TTC549 (cell line): ENCODE data around the gene CAMSAP1.
"Not testable (repeated sequence)": the region's sequence is repeated elsewhere in the genome, so short reads cannot be mapped to it uniquely, and the experiment has no call there.

Experiments used
- FAIRE-seq: peaks from 2 replicates; lab custom pipeline; 2012; peaks lifted over from hg19 to GRCh38; lab: Jason Lieb, UNC

The CAMSAP1 gene, protein sequence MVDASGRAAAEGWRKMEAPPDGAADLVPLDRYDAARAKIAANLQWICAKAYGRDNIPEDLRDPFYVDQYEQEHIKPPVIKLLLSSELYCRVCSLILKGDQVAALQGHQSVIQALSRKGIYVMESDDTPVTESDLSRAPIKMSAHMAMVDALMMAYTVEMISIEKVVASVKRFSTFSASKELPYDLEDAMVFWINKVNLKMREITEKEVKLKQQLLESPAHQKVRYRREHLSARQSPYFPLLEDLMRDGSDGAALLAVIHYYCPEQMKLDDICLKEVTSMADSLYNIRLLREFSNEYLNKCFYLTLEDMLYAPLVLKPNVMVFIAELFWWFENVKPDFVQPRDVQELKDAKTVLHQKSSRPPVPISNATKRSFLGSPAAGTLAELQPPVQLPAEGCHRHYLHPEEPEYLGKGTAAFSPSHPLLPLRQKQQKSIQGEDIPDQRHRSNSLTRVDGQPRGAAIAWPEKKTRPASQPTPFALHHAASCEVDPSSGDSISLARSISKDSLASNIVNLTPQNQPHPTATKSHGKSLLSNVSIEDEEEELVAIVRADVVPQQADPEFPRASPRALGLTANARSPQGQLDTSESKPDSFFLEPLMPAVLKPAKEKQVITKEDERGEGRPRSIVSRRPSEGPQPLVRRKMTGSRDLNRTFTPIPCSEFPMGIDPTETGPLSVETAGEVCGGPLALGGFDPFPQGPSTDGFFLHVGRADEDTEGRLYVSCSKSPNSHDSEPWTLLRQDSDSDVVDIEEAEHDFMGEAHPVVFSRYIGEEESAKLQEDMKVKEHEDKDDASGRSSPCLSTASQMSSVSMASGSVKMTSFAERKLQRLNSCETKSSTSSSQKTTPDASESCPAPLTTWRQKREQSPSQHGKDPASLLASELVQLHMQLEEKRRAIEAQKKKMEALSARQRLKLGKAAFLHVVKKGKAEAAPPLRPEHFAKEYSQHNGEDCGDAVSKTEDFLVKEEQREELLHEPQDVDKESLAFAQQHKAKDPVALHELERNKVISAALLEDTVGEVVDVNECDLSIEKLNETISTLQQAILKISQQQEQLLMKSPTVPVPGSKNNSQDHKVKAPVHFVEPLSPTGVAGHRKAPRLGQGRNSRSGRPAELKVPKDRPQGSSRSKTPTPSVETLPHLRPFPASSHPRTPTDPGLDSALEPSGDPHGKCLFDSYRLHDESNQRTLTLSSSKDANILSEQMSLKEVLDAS (N-terminal part only)

DNA sequence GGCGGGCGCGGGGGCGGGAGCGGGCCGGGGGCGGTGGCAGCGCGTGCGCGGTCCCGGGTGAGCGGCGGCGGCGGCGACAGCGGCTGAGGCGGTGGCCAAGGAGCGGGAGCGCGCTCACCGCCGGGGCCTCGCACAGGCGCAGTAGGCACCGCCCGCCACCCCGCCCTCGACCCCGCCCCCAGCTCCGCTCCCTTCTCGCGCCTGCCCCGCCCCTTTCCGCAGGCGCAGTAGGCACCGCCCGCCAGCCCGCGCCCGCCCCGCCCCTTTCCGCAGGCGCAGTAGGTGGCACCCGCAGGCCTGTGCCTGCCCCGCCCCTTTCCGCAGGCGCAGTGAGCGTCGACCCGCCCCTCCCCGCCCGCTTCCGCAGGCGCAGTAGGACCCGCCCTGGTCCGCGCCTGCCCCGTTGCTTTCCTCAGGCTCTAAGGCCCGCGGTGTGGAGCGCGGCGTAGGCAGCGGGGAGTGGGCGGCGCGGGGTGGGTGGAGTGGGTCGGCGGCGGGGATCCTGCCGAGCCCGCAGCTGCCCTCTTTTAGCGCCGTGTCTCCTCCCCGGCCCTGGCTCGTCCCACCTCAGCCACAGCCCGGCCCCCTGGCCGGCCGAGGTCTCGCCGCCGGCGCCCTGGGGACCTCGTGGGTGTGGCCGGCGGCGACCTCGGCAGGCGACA is at the start of gene CAMSAP1:
Gene CAMSAP1 (minus strand): TSS at position 116 of the 662 bp plus-strand sequence. CDS start 387 bp downstream, outside the sequence.
- FAIRE-seq, result no peak

DNA sequence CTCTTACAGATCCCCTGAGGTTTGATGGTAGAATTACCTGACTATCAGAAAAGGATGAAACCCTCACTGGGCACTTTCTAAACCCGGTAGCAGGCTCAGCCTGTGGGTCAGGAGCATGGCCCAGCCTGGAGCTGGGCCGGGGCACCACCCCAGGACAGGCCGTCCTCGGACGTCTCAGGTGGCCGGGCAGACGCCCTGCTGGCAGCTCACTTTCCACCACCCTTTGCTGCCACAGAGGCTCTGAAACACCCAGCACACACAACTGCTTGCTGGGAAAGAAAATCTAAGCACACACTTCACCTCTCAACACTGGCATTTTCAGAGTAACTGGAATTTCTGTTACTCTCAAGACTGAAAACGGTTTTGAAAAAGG is 49.4 kb upstream of the CAMSAP1 start:
- FAIRE-seq, result no peak

DNA sequence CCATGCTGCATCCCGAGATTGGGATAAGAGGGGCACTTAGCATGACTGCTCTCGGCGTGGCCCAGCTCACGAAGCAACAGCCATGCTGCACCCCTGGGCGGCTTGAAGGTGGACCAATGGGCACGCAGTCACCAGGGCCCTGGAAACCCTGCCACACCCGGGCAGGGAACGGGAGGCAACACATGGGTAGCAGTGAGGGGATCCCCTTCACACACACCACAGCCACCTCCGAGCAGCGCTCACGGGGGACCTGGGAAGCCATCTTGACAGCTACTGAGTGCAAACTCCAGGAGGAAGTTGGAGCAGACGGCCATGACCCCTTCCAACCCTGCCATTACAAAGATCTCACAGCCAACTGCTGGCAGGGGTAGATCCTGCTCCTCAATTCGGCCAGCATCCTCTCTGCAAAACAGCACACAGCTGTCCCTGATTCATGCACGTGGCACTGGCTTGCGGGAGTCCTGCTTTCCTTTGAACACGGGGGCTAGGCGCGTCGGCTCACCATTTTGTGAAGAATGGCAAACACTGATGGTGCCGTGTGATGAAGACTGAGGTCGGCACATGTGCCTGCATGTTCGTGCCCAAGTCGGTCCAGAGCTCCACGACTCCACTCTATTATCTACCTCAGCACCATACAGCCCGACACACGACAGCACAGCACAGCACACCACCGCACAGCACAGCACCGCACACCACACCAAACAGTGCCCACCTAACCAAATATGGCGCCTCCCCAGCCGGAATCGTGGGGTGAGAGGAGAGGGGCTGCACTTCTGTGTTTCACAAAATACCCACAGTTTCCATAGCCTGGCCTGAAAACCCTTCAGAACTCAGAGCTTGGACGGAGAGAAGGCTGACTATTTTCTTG is 48.8 kb upstream of the CAMSAP1 start:
- FAIRE-seq, result no peak

DNA sequence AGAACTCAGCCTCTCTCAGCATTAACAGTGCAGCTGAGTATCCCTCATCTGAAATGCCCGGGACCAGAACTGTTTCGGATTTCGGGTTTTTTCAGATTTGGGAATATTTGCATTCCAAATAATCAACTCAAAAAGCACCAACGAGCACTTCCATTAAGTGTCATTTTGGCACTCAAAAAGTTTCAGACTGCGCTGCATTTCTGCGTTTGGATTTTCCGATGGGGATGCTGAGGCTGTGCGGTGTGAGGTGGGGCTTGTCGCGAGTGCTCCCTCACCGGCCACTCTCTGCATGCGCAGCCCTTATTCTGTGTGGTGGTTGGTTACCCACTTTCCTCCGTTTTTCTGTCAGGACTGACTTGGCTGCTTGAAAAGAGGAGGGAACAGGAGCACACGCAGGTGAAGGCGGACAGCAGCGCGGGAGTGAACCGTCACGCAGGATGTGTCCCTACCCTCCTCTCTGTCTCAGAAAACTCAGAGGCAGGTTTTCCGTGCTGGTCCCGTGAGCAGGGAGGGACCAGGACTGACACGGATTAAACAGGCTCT is 45.4 kb upstream of the CAMSAP1 start:
- no peak for FAIRE-seq

DNA sequence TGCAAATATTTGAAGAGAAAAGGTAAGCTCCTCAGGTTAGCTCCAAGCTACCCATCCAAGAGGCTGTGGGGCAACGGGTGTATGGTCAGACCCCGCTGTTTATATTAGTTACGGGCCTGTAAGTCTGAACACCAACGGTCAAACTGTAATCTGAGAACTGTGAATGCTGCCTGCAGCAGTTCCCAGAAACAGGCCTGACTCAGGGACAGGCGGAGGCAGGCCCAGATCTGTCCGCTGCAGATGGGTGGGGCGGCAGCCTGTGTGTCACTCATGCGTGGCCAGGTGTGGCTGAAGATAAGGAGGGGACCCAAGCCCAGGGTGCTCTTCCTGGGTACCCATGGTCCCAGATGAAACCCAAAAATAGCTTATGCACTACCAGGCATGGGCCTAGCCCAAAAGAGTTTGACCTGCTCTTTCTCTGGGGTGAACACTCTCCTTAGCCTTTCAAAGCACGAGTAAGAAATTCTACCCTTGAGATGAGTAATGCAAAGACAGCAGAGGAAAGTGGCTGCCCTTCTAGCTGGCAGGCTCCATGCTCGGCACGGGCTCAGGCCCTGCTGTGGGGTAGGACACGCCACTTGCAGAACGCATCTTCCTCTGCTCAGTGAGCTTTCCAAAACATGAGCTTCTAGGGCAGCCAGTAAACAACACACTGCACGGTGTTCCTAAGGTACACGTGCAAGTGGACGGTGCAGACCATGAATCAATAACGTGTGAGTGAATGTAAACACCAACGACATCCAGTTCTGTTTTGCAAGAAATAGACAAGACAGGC is 44.7 kb upstream of the CAMSAP1 start:
- no peak for FAIRE-seq

DNA sequence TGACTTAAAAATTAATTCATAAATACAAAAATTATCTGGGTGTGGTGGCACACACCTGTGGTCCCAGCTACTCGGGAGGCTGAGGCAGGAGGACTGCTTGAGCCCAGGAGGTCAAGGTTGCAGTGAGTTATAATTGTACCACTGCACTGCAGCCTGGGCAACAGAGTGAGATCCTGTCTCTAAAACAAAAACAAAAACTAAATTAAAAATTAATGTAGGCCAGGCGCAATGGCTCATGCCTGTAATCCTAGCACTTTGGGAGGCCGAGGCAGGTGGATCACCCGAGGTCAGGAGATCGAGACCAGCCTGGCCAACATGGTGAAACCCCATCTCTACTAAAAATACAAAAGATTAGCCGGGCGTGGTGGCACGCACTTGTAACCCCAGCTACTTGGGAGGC is 44.0 kb upstream of the CAMSAP1 start:
- not testable (repeated sequence) for FAIRE-seq

DNA sequence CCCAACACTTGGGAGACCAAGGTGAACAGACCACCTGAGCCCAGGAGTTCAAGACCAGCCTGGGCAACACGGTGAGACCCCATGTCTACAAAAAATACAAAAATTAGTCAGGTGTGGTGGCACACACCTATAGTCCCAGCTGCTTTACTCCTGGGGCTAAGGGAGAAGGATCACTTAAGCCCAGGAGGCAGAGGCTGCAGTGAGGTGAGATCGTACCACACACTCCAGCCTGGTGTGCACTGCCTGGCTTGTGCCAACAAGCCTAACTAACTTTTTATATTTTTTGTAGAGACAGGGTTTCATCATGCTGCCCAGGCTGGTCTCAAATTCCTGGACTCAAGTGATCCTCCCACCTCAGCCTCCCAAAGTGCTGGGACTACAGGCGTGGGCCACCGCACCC is 43.5 kb upstream of the CAMSAP1 start:
- not testable (repeated sequence) for FAIRE-seq

DNA sequence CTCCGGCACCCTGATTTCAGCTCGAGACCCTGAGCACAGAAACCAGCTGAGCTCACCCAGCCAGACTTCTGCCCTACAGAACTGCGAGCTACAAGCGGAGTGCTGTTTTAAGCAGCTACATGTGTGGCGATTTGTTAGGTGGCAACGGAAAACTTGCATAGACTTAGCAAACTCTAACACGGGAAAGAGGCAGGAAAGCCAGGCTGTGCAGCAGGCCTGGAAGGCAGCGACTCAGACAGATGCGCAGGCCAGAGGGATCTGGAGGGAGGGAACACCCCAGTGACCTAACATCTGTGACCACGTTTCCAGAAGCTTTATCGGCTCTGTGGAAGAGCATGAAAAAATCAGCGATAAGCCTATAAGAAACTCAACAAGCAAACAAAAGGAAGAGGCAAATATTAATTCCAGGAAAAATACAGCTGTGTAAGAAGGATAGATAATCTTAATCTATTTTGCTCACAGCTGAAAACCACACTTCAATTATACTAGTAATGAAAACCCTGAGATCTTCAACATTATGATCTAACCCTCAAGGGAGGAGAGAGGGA is 42.9 kb upstream of the CAMSAP1 start:
- no peak for FAIRE-seq

DNA sequence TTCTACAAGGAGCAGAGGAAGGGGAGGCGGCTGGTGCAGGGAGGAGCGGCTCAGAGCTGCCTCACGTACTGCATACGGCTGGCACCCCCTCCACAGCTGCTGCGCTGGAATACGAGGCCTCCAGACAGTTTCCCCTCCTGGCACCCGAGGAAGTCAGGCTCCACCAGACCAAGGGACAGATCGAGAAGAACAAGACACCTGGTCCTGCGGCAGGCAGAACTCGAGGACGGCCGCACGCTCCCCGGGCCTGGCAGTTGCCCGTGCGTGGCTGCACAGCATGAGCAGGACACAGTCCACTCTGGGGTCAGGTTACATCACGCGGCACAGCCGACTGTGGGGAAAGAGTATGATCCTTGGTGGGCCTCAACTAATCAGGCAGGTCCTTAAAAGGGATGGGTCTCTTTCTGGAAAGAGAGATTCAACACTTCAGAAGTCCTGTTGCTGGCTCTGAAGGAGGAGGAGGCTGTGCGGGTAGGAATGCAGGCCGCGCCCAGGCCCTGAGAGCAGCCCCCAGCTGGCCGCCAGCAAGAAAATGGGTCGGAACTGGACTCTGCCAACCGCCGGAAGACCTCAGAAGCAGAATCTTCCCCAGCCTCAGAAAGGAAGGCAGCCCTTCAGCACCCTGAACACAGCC is 42.3 kb upstream of the CAMSAP1 start:
- FAIRE-seq, result no peak

DNA sequence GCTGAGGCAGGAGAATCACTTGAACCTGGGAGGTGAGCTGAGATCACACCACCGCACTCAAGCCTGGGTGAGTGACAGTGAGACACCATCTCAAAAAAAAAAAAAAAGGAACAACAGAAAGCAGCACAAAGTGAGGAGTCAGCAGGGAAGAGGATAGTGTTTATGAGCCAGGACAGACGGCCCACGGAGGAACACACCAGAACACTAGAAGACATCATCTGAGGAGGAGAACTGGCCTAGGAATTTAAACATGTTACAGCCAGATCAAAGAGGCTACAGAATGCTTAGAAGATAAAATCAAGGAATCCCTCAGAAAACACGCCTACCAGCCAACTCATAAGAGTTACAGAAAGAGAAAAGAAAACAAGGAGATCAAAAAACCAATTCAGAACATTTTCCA is 41.6 kb upstream of the CAMSAP1 start:
- no peak for FAIRE-seq

DNA sequence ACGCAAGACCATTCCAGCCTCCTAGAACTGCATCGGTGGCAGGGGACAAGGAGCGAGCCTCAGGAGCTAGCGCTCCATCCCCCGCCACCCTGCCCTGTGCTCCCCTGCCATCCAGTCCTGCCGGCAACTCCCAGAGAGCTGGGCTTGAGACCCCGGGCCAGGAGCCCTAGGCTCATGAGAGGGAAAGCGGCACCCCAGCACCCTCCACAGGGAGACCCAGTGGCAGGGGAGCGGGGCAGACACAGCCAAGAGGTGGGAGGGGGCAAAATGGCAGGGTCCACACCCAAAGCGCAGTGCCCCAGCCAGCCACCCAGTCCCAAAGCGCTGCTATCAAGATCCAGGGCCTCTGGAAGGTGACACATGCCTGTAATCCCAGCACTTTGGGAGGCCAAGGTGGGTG is 41.1 kb upstream of the CAMSAP1 start:
- FAIRE-seq, result no peak

DNA sequence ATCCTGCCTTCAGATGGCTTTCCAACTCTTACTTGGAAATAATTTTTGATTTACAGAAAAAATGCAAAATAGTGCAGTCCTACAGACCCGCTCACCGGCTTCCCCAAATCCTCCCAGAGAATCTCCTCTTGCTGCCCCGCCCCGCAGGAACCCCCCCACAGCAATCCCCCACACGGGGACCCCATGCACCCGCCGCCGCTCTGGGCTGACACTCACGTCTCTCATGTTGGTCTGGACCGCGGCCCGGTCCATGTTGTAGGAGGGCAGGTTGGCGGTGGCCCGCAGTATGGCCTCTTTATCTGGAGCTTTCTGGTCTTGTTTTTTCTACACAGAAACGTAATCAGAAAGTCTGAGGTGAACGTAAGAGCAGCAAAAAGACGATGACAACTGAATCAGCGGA is 40.2 kb upstream of the CAMSAP1 start:
- FAIRE-seq, result no peak

DNA sequence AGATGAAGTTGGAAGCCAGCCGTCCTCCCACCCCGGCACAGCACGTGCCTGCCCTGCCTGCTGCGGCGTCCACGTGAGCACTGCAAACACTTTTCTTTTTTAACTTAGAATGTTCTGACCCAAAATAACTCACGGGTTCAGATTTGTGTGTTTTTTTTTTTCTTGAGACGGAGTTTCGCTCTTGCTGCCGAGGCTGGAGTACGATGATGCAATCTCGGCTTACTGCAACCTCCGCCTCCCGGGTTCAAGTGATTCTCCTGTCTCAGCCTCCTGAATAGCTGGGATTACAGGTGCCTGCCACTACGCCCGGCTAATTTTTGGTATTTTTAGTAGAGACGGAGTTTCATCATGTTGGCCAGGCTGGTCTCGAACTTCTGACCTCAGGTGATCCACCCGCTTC is 39.8 kb upstream of the CAMSAP1 start:
- not testable (repeated sequence) for FAIRE-seq

DNA sequence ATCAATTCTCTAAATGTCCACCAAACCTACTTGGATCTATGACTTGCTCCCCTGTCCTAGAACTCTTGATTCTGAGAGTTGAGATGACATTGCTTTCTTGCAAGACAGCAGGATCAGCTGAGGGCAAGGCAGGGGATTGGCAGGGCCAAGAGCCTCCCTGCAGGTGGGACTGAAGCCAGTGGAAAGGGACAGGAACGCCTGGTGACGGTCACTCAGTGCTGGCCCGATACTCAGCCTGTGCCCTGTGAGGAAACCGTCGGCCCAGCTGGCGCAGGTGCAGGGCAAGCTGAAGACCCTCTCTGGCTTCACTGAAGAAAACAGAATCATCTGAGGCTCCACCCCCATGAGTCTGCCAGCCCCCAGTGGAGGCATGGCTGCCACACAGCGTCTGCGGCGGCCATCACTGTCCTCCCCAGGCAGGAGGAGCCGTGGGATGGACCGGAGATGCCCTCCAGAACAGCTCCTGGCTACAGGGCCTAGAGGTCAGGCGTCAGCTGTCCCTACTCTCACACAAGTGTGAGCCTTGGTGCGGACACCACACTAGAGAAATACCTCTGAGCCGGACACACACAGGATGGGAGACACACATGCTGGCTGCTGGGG is 39.1 kb upstream of the CAMSAP1 start:
- no peak for FAIRE-seq

DNA sequence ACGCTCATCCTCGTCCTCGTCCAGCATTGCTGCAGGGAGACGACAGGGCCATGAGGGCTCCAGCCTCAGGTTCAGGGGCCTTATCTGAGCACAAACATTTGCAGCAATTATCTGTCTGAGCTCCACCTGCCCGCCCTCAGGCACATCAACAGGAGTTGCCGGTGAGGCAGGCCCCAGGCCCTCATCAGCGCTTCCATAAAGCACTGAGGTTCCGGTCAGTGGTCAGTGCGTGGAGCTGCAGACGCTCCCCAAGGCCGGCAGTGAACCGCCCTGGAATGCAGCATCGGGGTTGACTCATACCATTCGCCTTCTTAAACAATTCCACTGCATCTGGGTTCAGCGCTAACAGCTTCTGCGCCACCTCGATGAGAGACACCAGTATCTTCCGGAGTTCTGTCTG is 38.6 kb upstream of the CAMSAP1 start:
- FAIRE-seq, result no peak

DNA sequence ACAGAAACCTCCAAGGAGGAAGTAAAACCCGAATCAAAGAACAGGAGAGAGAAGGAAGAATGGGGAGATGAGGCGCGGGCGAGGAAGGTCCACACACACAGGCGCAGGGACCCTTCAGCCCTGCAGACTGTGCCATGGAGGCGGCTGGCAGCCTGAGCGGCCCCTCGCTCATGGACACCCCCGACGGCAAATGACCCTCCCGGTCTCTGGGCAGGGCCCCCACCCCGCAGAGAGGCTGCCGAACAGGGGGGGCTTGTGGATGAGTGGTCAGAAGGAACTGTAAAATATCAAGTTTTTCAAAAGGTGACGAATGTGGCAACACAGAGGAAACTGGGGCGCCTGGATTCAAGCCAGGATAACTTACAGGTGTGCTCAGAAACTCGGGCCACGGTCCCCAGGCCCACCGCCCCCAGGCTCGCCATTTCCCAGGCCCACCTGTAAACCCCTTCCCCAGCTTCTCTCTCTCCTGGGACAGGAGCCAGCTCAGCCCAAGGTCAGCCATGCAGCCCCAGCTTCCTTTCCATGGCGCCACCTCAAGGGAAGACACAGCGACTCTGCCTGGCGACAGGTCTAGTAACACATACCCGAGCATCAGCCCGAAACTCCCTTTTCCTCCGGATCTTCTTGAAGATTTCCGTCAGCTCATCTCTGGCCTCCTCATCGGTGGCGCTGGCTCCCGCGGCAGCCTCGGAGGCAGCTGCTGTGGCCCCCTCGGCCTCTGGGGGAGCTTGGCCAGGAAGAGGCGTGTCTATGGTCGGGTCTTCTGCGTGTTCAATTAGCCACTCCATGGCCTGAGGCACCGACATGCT is 37.3 kb upstream of the CAMSAP1 start:
- FAIRE-seq, result no peak

DNA sequence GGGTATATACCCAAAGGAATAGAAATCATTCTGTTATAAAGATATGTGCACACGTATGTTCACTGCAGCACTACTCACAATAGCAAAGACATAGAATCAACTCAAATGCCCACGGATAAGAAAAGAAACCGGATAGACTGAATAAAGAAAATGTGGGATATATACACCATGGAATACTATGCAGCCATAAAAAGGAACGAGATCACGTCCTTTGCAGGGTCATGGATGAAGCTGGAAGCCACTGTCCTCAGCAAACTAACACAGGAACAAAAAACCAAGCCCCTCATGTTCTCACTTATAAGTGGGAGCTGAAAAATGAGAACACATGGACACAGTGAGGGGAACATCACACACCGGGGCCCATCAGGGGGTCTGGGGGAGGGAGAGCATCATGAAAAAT is 36.3 kb upstream of the CAMSAP1 start:
- FAIRE-seq, result not testable (repeated sequence)
